ENCODE measurements around the gene NKD2.
"Not testable (repeated sequence)": the region's sequence is repeated elsewhere in the genome, so short reads cannot be mapped to it uniquely, and the experiment has no call there.

NKD2 gene

DNA sequence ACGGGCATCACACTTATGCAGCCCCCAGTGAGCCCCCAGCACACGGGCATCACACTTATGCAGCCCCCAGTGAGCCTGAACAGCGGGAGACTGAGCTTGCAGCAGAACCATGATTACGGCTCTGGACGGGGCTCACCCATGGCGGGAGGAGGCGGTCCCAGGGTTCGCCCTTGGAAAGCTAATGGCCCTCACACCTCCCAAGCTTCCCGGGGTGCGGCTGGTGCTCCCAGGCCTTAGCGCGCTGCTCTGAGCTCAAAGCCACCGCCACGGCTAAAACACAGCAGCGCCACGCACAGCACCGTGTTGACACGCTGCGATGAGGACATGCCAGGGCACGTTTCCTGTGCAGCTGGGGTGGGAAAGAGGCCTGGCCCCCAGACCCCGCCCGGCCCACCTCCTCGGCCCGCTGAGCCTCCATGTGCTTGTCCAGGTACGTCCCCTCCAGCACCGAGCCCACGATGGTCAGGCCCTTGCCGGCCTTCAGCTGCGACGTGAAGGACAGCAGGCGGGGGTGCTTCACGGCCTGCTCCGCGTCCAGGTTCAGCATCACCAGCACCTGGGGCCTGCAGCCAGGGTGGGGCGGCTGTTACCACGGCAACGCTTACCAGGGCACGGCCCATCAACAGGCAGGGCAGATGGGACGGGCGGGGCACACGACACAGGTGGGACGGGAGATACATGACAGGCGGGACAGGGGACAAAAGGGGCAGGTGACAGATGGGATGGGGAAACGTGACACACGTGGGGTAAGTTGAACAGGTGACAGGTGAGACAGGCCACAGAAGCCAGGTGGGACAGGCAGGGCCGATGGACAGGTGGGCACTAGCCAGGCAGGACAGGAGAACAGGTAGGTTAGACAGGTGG lies 64.9 kb downstream of the NKD2 start:
- DNase-seq (ENCODE audit: low read depth), result no peak

DNA sequence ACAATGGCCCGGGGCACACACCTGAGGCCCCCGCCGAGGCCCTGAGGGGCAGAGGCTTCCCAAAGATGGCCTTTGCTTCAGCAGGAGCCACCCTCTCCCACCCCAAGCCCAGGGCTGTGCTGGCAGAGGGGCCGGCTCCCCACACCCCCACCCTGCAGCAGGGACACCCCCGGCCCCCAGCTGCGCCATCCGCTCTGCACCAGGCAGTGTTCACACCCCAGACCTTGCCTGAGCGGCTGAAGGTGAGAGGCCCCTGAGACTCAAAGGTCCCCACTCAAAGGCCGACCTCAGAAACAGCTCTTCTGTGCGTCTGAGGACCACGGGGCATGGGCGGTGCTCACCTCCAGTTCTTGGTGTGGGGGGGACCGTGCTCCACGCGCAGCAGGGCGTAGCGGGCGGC lies 65.6 kb downstream of the NKD2 start:
- no peak for DNase-seq (ENCODE audit: low read depth)

DNA sequence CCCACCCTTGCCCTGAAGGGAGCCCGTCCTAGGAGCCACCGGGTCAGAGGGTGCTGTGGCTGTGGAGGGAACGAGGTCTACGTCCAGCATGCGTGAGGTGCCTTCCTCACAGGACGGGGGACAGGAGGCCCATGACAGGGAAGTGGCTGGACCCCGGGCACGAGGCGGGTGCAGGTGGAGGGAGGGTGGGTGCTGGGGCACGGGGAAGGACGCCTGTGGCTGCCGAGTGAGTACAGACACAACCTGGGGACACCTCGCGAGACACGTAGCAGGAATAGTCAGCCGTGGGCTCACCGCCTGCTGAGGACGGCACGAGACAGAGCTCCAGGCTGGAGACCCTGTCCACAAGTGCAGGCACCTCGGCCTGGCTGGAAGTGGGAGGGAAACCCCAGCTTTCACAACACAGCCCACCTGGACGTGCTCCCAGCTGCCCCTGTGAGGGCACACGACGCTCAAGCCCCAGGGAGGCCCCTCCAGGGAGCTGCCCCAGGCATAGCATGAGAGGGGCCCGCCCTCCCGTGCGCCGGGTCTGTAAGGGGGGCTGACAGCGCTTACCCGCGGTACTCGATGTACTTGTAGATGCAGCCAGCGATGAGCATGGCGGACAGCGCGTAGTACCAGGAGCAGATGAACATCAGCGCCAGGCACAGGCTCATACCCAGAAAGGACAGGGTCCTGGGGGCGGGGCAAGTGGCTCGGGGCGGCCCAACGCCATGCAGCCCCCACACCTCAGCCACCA lies 66.4 kb downstream of the NKD2 start:
- no peak for DNase-seq (ENCODE audit: low read depth)

DNA sequence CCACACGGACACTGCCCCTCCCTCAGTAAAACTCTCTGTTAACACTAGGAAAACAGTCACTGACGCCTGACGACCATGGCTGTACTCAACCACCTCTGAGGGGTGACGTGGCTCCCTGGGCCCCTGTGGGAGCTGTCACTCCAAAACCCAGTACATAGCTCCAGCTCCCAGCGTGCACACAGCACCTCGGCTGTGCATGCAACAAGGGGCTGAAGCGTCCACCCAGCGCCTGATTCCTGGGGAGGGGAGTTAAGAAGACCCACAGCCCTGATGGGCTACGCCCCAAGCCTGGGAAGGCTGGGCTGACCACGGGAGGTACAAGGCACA lies 66.9 kb downstream of the NKD2 start:
- no peak for DNase-seq (ENCODE audit: low read depth)

DNA sequence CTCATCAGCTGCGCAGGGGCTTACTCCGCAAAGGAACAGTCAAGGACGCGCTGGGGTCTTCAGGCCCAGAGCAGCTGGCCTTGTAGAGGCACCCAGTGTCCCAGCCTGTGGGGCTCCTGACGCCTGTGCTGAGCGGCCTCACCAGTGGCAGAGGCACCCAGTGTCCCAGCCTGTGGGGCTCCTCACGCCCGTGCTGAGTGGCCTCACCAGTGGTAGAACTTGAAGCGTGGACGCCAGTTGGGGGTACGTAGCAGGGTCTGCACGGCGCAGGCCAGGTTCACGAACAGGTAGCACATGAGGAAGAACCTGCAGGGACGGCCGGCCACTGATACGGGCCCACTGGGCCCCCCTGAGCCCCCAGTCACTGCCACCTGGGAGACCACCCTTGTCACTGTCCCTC lies 67.3 kb downstream of the NKD2 start:
- DNase-seq (ENCODE audit: low read depth), result no peak

DNA sequence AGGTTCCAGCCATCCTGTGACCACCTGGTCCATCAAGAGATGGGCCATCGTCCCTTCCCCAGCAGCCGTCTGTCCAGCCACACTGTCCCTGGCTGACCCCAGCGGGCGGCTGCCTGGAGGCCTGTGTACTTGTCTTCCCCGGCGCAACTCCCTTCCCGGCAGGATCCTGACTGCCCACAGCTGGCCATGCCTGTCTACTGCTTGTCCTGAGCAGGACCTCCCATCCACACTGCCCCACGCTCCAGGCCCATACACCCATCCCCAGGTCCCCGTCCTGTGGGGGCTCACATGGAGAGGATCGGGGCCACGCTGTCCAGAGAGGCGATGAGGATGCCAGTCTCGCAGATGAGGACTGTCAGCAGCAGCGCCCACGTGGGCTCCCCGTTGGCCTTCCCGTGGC lies 67.8 kb downstream of the NKD2 start:
- DNase-seq (ENCODE audit: low read depth), result no peak

DNA sequence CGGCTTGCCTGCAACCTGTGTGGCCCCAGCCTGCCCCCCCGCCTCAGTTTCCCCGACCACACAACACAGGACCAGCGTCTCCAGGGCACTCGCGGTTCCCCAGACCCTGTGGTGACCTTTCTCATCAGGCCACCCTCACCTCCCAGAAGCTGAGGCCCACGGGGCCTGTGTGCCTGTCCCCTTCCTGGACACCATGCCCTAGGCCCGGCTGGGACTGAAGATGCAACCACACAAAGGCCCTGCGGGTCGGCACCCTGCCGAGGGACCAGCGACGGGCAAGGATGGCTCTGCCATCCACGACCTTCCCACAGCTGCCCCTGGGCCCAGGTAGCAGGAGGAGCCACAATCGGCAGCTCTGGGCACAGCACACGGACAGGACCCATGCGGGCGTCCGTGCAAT lies 68.4 kb downstream of the NKD2 start:
- no peak for DNase-seq (ENCODE audit: low read depth)

DNA sequence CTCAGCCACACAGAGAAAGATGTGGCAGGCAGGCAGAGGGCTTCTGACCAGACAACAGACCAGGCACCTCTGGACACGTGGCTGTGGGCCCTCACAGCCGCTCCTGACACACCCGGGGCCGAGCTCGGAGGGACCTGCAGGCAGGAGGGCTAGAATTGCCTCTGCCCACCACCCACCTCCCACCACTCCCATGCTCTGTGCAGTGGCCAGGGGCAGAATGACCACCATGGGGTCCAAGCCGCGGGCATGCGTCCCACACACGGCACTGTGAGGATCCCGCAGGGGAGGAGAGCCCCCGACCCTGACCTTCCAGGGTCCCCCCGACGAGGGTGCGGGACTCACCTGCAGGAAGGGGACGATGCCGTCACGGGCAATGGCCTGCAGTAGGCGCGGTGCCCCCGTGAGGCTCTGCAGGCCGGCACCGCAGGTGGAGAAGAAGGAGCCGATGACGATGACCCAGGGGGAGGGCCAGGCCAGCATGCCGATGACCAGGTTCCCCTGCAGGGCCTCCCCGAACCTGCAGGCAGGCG lies 69.0 kb downstream of the NKD2 start:
- no peak for DNase-seq (ENCODE audit: low read depth)

DNA sequence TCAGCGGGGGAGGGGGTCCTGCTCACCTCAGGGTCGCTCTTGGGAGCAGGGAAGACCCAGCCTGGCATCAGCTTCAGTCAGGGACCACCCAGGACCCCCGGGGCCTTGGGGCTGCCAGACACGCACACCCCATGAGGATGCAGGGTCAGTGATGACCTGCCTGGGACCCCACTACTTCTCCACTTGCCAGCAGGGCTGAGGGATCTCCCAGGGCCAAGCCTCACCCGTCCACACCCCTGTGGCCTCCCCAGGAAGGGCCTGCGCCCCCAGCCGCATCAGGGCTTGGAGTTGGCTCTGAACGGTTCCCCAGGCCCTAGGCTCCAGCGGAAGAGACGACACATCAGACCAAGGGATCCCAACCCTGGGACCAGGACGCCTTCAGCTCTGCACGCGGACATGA lies 69.6 kb downstream of the NKD2 start:
- DNase-seq (ENCODE audit: low read depth), result no peak

DNA sequence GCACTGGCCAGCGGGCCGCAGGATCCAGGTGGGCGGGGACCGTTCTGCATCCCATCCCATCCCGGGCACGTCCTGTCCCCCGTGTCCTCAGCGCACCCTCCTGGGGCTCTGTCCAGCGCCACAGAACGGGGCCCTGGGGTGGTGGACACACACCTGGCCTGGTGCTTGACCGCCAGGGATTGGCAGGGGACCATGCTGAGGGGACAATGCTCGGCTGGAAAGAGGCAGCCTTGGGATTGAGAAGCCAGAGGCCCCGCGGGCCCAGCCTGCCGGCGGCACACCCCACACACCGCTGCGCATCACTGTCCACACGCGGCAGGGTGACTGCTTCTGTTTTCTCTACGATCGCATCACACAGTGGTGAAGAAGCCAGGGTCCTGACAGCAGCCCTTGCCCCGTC lies 70.2 kb downstream of the NKD2 start:
- DNase-seq (ENCODE audit: low read depth), result no peak

DNA sequence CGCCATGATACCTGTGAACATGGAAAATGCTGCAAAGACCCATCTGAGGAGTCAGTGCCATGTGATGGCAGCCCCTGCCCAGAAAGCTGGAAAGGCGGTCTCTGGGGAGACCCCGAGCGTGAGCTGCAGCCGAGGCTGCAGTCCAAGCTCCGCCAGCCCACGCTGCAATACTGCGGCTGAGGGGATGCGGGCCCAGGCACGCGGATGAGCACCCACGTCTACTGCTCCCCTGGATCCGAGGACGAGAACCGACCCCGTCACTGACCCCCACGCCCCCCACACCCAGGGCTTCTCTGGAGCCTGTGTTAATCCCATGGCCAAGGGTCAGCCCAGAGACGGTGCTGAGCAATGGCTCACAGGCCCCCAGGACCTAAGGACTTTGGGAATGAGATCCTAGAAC lies 70.9 kb downstream of the NKD2 start:
- no peak for DNase-seq (ENCODE audit: low read depth)

DNA sequence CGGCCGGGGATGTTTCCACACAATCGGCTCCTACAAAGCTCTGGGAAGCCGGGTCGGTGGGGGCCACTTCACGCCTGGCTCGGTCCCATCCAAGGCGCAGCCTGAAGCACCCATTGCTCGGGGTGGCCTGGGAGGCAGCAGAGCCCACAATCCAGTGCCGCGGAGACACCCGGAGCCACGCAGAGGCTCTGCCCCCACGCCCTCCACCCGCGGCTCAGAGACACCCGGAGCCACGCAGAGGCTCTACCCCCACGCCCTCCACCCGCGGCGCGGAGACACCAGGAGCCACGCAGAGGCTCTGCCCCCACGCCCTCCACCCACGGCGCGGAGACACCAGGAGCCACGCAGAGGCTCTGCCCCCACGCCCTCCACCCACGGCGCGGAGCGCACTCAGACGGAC lies 71.4 kb downstream of the NKD2 start:
- no peak for DNase-seq (ENCODE audit: low read depth)

DNA sequence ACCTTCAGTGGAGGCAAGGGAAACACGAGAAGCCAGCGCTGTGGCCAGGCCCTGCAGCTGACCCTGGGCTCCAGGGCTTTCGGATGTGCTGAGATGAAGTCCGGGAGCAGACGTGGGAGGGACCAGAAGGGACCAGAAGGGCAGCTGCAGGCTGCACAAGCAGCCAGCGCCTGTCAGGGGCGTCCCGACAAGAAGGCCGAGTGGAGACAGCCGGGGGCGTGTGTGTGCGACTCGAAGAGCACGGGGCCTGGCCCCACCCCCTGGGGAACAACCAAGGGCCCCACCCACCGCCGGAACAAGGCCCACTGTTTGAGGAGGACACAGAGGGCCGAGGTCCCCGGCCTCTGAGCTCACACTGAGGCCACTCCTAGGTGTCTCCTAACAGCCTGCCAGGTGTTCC lies 71.8 kb downstream of the NKD2 start:
- no peak for DNase-seq (ENCODE audit: low read depth)

DNA sequence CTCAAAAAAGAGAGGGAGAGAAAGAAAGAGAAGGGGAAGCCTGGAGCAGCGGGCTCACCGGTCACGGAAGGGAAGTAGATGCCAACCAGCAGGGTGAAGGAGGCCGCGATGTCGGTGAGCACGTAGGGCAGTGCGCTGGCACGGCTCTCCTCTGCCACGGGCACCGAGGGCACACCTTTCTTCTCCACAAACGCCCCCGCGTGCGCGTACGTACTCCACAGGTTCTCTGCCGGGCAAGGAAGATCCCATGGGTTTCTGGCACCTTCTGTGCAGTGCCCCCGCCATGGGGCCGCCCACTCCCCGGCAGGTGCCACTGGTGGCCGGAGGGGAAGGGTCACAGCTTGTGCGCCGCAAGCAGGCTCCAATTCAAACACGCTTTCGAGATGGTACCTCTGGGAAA lies 72.9 kb downstream of the NKD2 start:
- no peak for DNase-seq (ENCODE audit: low read depth)

DNA sequence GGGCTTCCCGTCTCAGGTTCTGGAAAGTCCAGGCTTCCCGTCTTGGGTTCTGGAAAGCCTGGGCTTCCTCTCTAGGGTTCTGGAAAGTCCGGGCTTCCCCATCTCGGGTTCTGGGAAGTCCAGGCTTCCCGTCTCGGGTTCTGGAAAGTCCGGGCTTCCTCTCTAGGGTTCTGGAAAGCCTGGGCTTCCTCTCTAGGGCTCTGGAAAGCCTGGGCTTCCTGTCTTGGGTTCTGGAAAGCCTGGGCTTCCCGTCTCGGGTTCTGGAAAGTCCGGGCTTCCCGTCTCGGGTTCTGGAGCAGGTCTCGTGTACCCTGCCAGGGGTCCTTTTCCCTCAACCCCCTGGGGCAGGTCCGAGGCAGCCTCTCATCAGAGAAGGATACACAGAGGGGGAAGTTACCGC lies 74.4 kb downstream of the NKD2 start:
- not testable (repeated sequence) for DNase-seq (ENCODE audit: low read depth)

DNA sequence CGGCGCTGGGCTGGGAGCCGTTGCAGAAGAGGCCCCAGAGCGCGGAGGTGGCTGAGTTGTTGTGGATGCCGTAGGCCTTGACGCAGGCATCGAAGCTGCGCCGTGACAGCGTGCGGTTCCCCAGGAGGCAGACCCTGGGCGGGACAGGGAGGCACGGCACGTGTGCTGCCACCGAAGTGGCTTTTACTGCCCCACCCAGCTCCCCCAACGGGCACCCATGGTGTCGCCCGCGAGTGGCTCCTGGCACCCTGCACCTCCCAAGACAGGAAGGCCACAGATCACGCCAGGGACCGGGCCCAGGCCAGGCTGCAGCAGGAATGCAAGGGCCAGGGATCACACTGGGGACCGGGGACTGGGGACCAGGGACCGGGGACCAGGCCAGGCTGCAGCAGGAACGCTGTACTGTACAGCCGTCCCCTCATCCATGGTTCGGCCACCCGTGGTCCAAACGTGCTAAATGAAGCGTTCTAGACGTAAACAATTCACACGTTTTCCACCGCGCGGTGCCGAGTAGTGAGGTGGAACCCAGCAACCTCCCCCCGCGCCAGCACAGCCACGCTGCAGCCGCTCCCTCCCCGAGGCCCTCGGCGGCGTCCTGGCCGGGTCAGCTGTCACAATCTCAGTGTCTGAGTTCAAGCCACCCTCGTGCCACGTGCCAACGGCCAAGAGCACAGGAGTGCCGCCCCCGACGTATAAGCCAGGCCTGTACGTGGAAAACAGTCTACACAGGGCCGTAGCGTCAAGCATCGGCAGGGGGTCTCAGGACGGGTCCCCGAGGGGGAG lies 75.4 kb downstream of the NKD2 start:
- no peak for DNase-seq (ENCODE audit: low read depth)

DNA sequence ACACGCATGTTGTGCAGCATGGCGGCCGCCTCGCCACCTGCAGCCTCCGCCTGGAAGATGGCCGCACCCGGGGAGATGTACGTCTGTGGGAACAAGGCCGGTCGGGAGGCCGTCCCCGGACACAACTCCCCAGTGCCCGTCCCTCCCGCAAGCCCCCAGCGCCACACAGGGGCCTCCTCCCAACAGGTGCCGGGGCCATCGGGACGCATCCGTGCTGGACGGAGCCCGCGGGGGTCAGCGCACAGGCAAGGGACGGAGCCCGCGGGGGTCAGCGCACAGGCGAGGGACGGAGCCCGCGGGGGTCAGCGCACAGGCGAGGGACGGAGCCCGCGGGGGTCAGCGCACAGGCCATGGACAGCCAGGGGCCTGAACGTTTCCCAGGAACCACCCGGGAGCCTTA lies 76.8 kb downstream of the NKD2 start:
- DNase-seq (ENCODE audit: low read depth), result no peak

DNA sequence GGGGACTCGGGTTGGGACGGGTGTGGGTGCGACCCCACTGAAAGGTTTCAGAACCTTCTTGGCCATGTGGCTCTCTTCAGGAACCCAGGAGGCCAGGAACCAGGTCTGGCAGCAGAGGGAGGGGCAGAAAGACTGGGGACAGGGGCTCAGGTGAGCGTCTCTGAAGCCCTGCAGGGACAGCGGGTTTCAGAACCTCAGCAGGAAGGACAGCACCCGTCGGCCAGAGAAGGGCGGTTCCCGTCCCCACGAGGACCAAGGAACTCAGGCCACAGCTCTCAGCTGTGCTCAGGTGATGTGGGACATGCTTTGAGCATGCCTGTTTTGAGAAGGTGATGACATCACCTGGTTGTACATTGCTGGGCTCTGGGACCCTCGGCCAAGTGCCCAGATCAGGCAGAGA lies 77.5 kb downstream of the NKD2 start:
- no peak for DNase-seq (ENCODE audit: low read depth)

DNA sequence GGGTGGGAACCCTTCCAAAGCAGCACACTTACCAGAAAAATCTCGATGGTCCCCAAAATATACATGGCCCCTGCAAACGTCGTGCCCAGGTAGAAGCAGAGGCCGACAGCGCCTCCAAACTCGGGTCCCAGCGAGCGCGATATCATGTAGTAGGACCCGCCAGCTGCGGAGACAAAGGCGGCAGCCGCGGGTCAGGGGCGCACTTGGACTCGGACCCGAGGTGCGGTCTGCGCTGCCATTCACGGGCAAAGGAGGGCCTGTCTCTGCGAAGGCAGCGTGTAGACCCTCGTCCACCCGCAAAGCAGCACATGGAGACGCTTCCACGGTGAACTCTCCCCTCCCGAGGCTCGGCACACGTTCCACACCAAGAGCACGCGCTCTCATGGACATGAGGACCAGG lies 78.3 kb downstream of the NKD2 start:
- no peak for DNase-seq (ENCODE audit: low read depth)

DNA sequence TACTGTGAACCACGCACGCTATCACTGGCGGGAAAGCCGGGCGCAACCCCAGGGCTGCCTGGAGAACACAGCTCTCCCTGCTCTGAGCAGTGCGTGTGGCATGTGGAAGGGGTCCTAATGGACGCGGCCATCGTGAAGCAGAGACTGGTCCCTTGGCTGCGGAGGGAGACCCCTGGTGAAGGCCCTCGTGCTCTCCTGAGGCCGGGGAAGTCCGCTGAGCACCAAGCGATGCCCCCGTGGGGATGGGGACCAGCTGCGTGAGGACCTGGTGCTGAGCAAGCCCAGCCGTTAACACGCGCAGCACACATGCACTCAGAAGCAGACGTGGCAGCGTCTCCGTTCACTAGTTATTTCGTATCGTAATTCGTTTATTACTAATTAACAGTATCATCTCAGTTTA lies 78.8 kb downstream of the NKD2 start:
- no peak for DNase-seq (ENCODE audit: low read depth)

DNA sequence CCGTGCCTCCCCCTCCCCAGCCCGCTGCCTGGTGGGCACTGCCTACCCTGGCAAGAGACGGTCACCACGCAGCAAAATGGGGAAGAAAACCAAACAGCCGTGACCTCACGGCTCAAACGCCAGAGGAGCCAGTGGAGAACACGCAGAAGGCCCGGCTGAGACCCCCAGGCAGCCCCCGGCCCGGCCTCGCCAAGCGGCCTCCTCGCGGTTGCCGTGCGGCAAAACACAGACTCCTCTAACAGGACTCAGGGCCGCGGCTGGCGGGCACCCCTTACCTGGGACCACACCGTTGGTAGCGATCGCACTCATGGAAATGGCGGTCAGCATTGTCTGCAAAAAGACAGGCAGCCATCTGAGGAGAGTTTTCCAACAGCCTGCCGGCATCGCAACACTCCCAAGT lies 79.4 kb downstream of the NKD2 start:
- DNase-seq (ENCODE audit: low read depth), result no peak

All from stimulated activated CD4-positive, alpha-beta T cell treated with anti-CD3 and anti-CD28 coated beads, Interleukin-2, amount 100 ng/mL, for 4 hours (primary cell).